ENCODE results near the gene SCEL. TPM values are rescaled to one million over a fixed set of nuclear protein-coding genes. Genes with fewer than 3 reads are reported as not detected.

The SCEL gene
- total RNA-seq, 1 donor from 2014 or later: not detected

GRCh38 chr13:77536358-77536757 lies 852 bp downstream of the SCEL start:
- no peak overlapping the region for H3K27ac ChIP-seq
- peaks cover 3% of the 10 kb centered on the region for H3K27me3 Mint-ChIP-seq (ENCODE audit: insufficient read depth, low read depth)
- no peaks in the 10 kb centered on the region for H3K27me3 ChIP-seq
- no peak overlapping the region for H3K4me3 Mint-ChIP-seq
- no peak overlapping the region for H3K4me2 ChIP-seq
- no peaks in the 10 kb centered on the region for H3K9me3 ChIP-seq (ENCODE audit: low read depth)
- H3K4me3 ChIP-seq: no peak overlapping the region
- H3K36me3 ChIP-seq: no peaks in the 10 kb centered on the region
- H4K20me1 ChIP-seq (ENCODE audit: low read depth): no peaks in the 10 kb centered on the region
- H3F3A ChIP-seq (ENCODE audit: low read depth): no peaks in the 10 kb centered on the region
- no peaks in the 10 kb centered on the region for H3K4me1 Mint-ChIP-seq
- H3K9me3 Mint-ChIP-seq: no peaks in the 10 kb centered on the region
- no peak for DNase-seq (ENCODE audit: low spot score)
- no peak overlapping the region for H3K27ac Mint-ChIP-seq
- no peaks in the 10 kb centered on the region for H3K4me1 ChIP-seq
- TF ChIP-seq EZH2phosphoT487 (IDR thresholded peaks at IDR 0.05) (no peak), EZH2 (IDR thresholded peaks at IDR 0.05) (no peak)
- TF ChIP-seq, protein P1, sequence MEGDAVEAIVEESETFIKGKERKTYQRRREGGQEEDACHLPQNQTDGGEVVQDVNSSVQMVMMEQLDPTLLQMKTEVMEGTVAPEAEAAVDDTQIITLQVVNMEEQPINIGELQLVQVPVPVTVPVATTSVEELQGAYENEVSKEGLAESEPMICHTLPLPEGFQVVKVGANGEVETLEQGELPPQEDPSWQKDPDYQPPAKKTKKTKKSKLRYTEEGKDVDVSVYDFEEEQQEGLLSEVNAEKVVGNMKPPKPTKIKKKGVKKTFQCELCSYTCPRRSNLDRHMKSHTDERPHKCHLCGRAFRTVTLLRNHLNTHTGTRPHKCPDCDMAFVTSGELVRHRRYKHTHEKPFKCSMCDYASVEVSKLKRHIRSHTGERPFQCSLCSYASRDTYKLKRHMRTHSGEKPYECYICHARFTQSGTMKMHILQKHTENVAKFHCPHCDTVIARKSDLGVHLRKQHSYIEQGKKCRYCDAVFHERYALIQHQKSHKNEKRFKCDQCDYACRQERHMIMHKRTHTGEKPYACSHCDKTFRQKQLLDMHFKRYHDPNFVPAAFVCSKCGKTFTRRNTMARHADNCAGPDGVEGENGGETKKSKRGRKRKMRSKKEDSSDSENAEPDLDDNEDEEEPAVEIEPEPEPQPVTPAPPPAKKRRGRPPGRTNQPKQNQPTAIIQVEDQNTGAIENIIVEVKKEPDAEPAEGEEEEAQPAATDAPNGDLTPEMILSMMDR (IDR thresholded peaks at IDR 0.05): no peak
- no peak overlapping the region for H3K9ac ChIP-seq
- no peak overlapping the region for H2AFZ ChIP-seq (replicated peaks)
- no peaks in the 10 kb centered on the region for H3K79me2 ChIP-seq (ENCODE audit: low read depth)
- H3K36me3 Mint-ChIP-seq: no peaks in the 10 kb centered on the region

DNA sequence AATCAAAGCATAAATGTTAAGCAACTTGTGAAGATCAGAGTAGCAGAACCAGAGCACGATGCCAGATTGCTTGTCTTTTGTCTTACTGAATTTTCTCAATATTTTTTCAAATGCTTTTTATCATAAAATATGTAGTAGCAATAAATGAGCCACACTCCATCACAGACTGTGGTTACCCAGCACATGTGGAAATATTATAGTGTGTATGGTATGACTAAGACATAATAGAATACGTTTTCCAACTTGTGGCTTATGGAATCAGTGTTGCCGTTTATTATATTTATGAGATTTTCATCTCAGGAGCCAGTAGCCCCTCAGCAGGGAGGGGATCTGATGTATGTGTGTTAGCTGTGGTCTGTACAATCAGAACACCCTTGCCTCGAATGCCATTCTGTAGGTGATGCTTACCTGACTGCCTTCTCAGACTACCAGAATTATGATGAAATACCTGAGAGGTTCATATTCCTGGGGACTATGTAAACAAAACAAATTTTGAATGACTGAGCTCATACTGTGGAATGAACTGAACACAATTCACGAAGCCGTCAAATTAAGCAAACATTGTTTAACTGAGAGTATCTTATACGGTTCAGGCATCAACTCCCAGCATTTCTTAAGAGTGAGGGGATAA lies 1.9 kb downstream of the SCEL start:
- no peaks in the 10 kb centered on the region for H3K79me2 ChIP-seq (ENCODE audit: low read depth)
- H3K27me3 ChIP-seq: no peaks in the 10 kb centered on the region
- Mint-ChIP-seq H3K27me3 (ENCODE audit: insufficient read depth, low read depth) (peaks cover 3% of the 10 kb centered on the region), H3K9me3 (no peaks in the 10 kb centered on the region), H3K27ac (no peak overlapping the region), H3K36me3 (no peaks in the 10 kb centered on the region), H3K4me1 (no peaks in the 10 kb centered on the region), H3K4me3 (no peak overlapping the region)
- no peak overlapping the region for H2AFZ ChIP-seq (replicated peaks)
- TF ChIP-seq, protein P1 (IDR thresholded peaks at IDR 0.05): no peak
- TF ChIP-seq EZH2phosphoT487 (IDR thresholded peaks at IDR 0.05) (no peak), EZH2 (IDR thresholded peaks at IDR 0.05) (no peak)
- no peak overlapping the region for H3K27ac ChIP-seq
- H3K9ac ChIP-seq: no peak overlapping the region
- no peak overlapping the region for H3K4me2 ChIP-seq
- H3K9me3 ChIP-seq (ENCODE audit: low read depth): no peaks in the 10 kb centered on the region
- H3K36me3 ChIP-seq: no peaks in the 10 kb centered on the region
- no peaks in the 10 kb centered on the region for H3K4me1 ChIP-seq
- no peak overlapping the region for H3K4me3 ChIP-seq
- H3F3A ChIP-seq (ENCODE audit: low read depth): no peaks in the 10 kb centered on the region
- no peaks in the 10 kb centered on the region for H4K20me1 ChIP-seq (ENCODE audit: low read depth)
- no peak for DNase-seq (ENCODE audit: low spot score)

DNA sequence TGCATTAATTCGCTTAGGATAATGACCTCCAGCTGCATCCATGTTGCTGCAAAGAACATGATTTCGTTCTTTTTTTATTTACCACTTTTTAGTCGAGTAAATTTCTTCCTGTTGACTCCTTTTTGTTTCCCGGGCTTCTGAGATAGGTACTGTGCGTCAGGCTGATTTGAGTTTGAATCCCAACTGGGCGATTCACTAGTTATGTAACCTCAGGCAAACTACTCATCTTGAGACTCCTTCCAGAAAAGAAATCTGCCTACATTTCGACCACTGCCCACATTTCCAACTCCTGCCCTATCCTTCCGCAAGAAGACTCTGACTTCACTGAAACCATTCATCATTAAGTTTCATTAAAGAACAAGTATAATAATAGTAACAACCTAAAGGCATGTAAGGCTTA lies 8.2 kb downstream of the SCEL start:
- Mint-ChIP-seq H3K27ac (no peak overlapping the region), H3K36me3 (no peaks in the 10 kb centered on the region), H3K27me3 (ENCODE audit: insufficient read depth, low read depth) (no peaks in the 10 kb centered on the region), H3K9me3 (no peaks in the 10 kb centered on the region), H3K4me3 (no peak overlapping the region), H3K4me1 (no peaks in the 10 kb centered on the region)
- no peak overlapping the region for H3K4me3 ChIP-seq
- H3K36me3 ChIP-seq: no peaks in the 10 kb centered on the region
- no peaks in the 10 kb centered on the region for H3K9me3 ChIP-seq (ENCODE audit: low read depth)
- no peaks in the 10 kb centered on the region for H3K4me1 ChIP-seq
- no peaks in the 10 kb centered on the region for H4K20me1 ChIP-seq (ENCODE audit: low read depth)
- TF ChIP-seq EZH2phosphoT487 (IDR thresholded peaks at IDR 0.05) (no peak), EZH2 (IDR thresholded peaks at IDR 0.05) (no peak)
- TF ChIP-seq, protein P1 (IDR thresholded peaks at IDR 0.05): no peak
- peak overlapping the region; percentile 45 for H2AFZ ChIP-seq (replicated peaks)
- no peak overlapping the region for H3K27ac ChIP-seq
- no peaks in the 10 kb centered on the region for H3K79me2 ChIP-seq (ENCODE audit: low read depth)
- H3K4me2 ChIP-seq: no peak overlapping the region
- no peaks in the 10 kb centered on the region for H3K27me3 ChIP-seq
- no peaks in the 10 kb centered on the region for H3F3A ChIP-seq (ENCODE audit: low read depth)
- DNase-seq (ENCODE audit: low spot score): no peak
- H3K9ac ChIP-seq: no peak overlapping the region

Data from neural progenitor cell (in vitro differentiated cells).